Nephron progenitor cell (in vitro differentiated cells): ENCODE data around the gene UBLCP1.
"Not testable (repeated sequence)": the region's sequence is repeated elsewhere in the genome, so short reads cannot be mapped to it uniquely, and the experiment has no call there.

ENCODE experiments used
- DNase-seq: peaks from one replicate; pipeline ENCODE4 v3.0.0; 2021
- H3K27ac Mint-ChIP-seq: 2 replicates; pipeline ENCODE4 v1.8.0; 2021; ENCODE audit warnings: mild to moderate bottlenecking, moderate library complexity, mixed read lengths
- H3K27me3 Mint-ChIP-seq: 2 replicates; pipeline ENCODE4 v1.8.0; 2021; ENCODE audit warnings: mild to moderate bottlenecking, low read depth, mixed read lengths; ENCODE audit not compliant: poor library complexity
- H3K36me3 Mint-ChIP-seq: 2 replicates; pipeline ENCODE4 v1.8.0; 2021; ENCODE audit warnings: low read depth, mixed read lengths
- H3K4me1 Mint-ChIP-seq: 2 replicates; pipeline ENCODE4 v1.8.0; 2021; ENCODE audit warnings: mixed read lengths
- H3K4me3 Mint-ChIP-seq: 2 replicates; pipeline ENCODE4 v1.8.0; 2021; ENCODE audit warnings: mild to moderate bottlenecking, moderate library complexity, mixed read lengths
- H3K9me3 Mint-ChIP-seq: 2 replicates; pipeline ENCODE4 v1.8.0; 2021; ENCODE audit warnings: mild to moderate bottlenecking, moderate library complexity, mixed read lengths
- CTCF ChIP-seq: fragments of 200-600 bp; sonication (generic); IDR thresholded peaks from 2 replicates; pipeline ENCODE4 v1.5.0; 2021; ENCODE audit warnings: antibody characterized with exemption

UBLCP1 gene

GRCh38 chr5:159273923-159274322, 10.8 kb downstream of the UBLCP1 start:
- TF ChIP-seq CTCF, result no peak
- Mint-ChIP-seq H3K27me3 (no peaks in the 10 kb centered on the region), H3K27ac (no peak overlapping the region), H3K9me3 (no peaks in the 10 kb centered on the region), H3K4me3 (no peak overlapping the region), H3K36me3 (peaks cover 56% of the 10 kb centered on the region), H3K4me1 (no peaks in the 10 kb centered on the region)
- no peak for DNase-seq

GRCh38 chr5:159274676-159275075, 11.6 kb downstream of the UBLCP1 start:
- no peak for TF ChIP-seq CTCF
- Mint-ChIP-seq H3K9me3 (no peaks in the 10 kb centered on the region), H3K27me3 (no peaks in the 10 kb centered on the region), H3K4me3 (no peak overlapping the region), H3K4me1 (no peaks in the 10 kb centered on the region), H3K27ac (no peak overlapping the region), H3K36me3 (peaks cover 58% of the 10 kb centered on the region)
- no peak for DNase-seq

GRCh38 chr5:159286420-159287035, 23.4 kb downstream of the UBLCP1 start:
- Mint-ChIP-seq H3K4me1 (no peaks in the 10 kb centered on the region), H3K27me3 (peaks cover 10% of the 10 kb centered on the region), H3K27ac (no peak overlapping the region), H3K4me3 (no peak overlapping the region), H3K9me3 (peaks cover 17% of the 10 kb centered on the region), H3K36me3 (no peaks in the 10 kb centered on the region)
- DNase-seq, result no peak
- TF ChIP-seq CTCF, result peak; percentile 41

GRCh38 chr5:159290741-159291140, 27.7 kb downstream of the UBLCP1 start:
- peaks cover 13% of the 10 kb centered on the region for H3K27me3 Mint-ChIP-seq
- no peaks in the 10 kb centered on the region for H3K4me1 Mint-ChIP-seq
- no peak overlapping the region for H3K27ac Mint-ChIP-seq
- no peak for DNase-seq
- no peaks in the 10 kb centered on the region for H3K36me3 Mint-ChIP-seq
- H3K4me3 Mint-ChIP-seq, result no peak overlapping the region
- peaks cover 19% of the 10 kb centered on the region for H3K9me3 Mint-ChIP-seq
- TF ChIP-seq CTCF, result no peak

- H3K4me3 Mint-ChIP-seq, result no peak overlapping the region
- no peak for DNase-seq
- TF ChIP-seq CTCF, result no peak
- no peak overlapping the region for H3K27ac Mint-ChIP-seq
- peaks cover 51% of the 10 kb centered on the region for H3K9me3 Mint-ChIP-seq
- H3K4me1 Mint-ChIP-seq, result no peaks in the 10 kb centered on the region
- peaks cover 9% of the 10 kb centered on the region for H3K36me3 Mint-ChIP-seq
- H3K27me3 Mint-ChIP-seq, result peaks cover 17% of the 10 kb centered on the region
Observed at GRCh38 chr5:159294921-159295320, 31.8 kb downstream of the UBLCP1 start.

GRCh38 chr5:159297300-159297699, 34.2 kb downstream of the UBLCP1 start:
- H3K36me3 Mint-ChIP-seq, result peaks cover 13% of the 10 kb centered on the region
- H3K4me3 Mint-ChIP-seq, DNase-seq, H3K27ac Mint-ChIP-seq, H3K4me1 Mint-ChIP-seq: not testable (repeated sequence)
- peaks cover 47% of the 10 kb centered on the region for H3K9me3 Mint-ChIP-seq
- peaks cover 11% of the 10 kb centered on the region for H3K27me3 Mint-ChIP-seq
